GM18951 (cell line): ENCODE measurements around the gene PRKG1.

Source experiments
- POLR2A ChIP-seq: IDR thresholded peaks from 4 replicates; pipeline ENCODE4 v1.6.1; 2011; ENCODE audit warnings: mild to moderate bottlenecking; ENCODE audit not compliant: insufficient read length, insufficient read depth; ENCODE audit errors: extremely low read depth
- in situ Hi-C: fragments of 300-500 bp; cut with MboI; formaldehyde crosslinking; loops from one replicate; pipeline ENCODE4 v1.12.0; 2022; ENCODE audit warnings: low sequenced_read_pairs, mixed read lengths, inconsistent platforms; ENCODE audit not compliant: unreplicated experiment

PRKG1 gene

DNA sequence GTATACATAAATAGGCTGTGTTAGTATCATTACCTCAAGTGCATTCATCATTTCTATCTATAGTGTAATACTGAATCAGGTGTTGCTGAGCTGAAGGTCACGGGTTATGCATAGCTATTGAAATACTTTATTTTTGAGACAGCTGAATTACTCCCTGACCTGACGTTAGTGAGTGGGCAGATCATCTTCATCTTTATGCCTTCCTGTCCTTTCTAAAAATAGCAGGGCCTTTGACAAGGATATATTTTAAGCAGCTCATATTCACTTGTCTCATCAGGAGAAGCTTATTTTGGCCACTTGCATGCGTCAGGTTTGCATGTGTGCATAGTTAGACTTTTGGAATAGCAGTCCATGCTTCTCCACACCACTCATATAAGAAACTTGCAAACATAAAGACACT, 1176.2 kb downstream of the PRKG1 start:
- in situ Hi-C loops: no loop called here
- no peak for TF ChIP-seq POLR2A

DNA sequence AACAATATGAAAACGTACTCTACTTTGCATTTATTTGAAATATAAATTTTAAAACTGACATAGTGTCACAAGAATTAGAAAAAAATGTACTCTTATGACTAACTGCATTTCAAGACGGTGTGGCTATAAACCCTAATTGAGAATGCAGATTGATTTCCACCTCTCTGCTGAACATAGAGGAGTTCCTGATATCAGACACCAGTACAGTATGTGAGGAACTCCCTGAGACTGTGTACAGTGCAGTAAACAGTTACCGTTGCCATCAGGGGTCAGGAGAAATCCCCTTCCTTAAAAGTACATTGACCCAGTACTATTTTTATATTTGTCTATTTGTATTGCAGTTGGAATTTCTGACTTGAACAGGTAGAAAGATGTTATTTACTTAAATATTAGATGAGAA, 1178.0 kb downstream of the PRKG1 start:
- in situ Hi-C loops: no loop called here
- TF ChIP-seq POLR2A: no peak

DNA sequence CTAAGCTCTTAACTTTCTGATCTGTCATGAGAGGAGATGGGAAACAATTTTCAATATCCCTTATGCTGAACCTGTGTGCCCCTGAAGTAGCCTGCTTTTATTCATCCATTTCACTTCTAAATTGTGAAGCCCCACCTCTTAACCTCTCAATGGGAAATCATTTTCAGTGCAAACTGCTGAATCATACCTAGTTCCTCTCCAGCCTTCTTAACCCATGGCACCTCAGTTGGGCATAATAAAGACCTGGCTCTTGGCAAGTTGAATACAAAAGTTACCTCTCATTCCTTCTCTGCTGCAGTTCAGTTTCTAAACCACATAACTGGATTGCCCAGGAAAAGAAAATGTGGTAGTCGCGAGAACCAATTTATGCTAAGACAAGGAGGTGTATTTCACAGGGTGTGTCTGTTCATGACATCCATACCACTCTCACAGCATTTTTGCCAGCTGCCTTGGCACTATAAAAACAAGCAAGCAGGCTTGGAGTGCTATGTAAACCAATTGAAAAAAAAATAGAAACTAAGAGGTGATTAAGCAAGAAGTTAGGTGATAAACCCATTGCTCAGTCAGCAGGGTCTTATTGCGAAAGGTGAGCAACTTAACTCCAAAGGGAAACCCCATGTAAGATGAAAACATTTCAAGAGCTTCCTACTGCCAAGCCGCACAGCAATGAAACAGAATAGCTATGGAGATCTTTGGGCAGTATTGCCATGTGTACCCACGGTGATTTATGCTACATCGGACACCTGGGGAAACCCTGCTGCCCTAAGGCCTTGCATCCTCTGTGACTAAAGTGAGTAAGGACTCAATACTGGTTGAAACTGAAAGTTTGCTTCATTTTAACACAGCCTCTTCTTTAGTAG, 1182.8 kb downstream of the PRKG1 start:
- in situ Hi-C loops: no loop called here

DNA sequence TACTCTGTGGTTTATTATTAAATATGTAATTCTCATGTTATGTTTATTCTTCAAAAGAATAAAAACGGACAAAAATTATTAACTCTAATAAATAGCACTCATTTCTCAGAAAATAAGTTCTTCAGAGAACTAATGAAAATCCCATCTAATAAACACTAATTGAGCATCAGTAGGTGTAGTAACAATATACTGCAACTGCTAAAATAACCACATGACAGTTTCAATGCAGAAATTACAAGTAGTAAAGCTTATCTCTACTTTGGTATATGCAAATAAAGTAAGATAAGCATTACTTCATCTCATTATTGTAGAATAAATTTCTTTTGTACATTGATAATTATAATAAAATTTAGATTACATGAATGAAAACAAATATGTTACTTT, 1183.4 kb downstream of the PRKG1 start:
- TF ChIP-seq POLR2A: no peak
- in situ Hi-C loops: no loop called here

More for the DNA sequence above, 1182.8 kb downstream of the PRKG1 start:
- no peak for TF ChIP-seq POLR2A

DNA sequence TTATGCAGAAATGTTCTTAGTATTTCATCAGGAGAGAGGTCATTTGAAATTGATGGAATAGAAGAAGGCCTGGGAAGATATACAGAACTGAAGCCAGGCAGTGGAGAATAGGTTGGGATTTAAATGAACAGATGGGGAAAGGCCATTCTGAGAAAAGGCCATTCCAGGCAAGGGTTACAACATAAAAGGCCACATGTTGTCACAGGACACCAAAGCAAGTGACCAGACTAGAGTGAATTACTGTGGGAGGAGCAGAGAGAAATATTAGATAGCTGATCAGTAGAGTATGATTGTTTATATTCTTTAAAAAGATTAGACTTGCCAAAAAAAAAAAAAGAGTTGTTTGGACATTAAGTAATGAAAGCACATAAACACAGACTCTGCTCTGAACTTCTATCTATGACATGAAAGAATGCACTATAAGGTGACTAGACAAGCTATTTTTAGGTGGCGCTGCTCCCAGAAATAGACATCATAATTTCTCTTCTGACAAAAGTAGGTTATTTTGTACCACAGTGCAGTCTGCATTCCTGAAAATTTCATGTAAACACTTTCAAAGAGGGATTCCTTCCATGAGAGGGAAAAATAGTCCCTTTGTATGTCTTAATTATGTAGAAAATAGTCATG, 1184.6 kb downstream of the PRKG1 start:
- TF ChIP-seq POLR2A: no peak
- in situ Hi-C loops: no loop called here

DNA sequence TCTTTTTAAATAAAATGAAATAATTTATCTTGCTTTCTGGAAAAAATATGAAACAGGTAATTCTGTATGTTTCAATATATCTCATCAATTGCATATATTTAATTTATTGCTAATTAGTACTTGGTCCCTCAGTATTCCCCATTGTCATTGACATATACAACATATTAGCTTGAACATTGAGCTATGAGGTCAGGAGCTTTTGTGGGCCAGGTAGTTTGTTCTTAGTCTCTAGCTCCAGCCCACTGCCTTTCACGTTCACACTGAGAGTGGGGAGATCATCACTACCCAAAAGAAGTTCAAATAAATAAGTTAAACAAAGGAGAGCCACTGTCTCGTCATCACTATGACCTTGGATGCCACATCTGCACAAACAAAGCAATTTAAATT, 1185.1 kb downstream of the PRKG1 start:
- TF ChIP-seq POLR2A: no peak
- in situ Hi-C loops: no loop called here

DNA sequence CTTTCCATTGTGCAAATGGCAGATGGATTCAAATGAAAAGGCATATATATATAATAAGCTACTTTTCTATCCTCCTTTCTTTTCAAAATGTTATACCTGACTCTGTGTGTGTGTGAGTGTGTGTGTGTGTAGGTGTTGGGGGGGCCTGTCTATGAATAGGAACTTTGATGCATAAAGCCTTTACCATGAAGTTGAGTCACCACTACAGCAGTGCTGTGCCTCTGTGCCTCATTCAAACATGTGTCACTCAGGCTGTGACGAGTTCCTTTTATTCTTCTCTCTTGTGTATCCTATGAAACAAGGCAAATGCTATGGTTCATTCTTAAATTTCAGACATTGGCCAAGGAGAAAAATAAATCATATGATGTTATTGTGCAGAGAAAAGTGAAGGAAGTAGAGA, 1187.1 kb downstream of the PRKG1 start:
- no peak for TF ChIP-seq POLR2A
- in situ Hi-C loops: no loop called here

DNA sequence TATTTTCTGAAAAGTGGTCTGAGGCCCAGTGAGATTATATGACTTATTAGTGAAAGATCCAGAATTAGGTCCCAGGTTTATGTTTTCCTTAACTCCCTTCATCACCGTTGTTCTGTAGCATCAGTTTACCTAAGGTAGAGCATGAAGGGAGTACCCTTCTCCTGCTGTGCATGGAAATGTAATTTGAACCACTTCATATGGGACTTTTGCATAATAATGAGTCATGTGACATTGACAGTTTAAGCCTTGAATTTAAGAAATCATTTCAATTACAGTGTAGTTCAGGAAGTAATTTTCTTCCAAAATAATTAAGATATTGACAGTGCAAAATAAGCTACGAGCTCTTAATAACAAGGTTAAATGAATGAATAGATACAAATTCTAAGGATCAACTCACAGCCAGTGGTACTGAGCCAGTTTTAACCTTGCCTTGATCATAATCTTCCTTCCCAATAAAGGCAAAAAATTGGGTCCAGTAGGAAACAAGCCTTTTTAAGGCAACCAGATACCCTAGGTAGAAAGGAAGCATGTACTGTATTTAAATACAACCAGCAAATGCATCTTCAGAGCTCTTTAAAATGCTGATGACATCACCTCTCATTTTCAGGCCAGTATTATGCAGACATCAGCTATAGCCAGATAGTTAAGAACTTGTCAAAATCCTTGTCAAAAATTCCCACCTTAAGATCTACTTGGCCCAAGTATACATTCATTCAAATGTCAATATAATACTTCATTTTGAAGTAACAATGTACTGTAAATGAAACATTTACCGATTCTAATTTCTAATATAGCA, 1191.0 kb downstream of the PRKG1 start:
- TF ChIP-seq POLR2A: no peak
- in situ Hi-C loops: no loop called here

DNA sequence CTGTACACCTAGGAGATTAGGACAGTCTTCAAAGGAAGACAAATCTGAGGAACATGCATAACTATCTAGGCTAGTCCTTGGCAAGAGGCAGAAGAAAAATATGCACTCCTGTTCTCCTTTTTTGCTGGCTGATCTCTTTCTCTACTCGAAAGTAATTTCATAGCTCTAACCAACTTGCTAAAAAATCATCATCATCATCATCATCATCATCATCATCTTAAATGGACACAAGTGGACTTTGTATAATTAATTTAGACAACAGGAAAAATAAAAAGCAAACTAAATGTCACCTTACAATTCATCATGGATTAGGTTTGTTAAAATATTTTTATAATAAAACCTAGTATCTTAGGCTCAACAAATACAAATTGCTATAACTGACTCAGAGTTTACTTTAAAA, 1192.6 kb downstream of the PRKG1 start:
- in situ Hi-C loops: no loop called here
- TF ChIP-seq POLR2A: no peak

DNA sequence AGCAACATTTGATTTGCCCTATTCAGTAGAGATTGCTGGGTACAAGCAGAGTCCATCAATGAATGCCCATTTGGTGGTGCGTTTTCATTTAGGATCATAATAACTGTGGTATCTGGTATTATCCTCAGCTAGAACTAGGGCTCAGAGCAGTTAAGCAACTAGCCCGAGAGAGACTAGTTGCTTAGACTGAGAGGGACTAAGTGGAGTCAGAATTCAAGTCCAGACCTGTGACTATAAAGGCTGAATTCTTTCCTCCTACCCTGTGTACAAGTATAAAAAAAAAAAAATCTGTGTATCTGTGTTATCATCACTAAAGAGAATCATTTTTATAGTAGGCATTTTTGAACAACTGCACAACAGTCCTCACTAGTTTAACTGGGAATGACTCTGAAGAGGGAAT, 1194.5 kb downstream of the PRKG1 start:
- in situ Hi-C loops: no loop called here
- no peak for TF ChIP-seq POLR2A

DNA sequence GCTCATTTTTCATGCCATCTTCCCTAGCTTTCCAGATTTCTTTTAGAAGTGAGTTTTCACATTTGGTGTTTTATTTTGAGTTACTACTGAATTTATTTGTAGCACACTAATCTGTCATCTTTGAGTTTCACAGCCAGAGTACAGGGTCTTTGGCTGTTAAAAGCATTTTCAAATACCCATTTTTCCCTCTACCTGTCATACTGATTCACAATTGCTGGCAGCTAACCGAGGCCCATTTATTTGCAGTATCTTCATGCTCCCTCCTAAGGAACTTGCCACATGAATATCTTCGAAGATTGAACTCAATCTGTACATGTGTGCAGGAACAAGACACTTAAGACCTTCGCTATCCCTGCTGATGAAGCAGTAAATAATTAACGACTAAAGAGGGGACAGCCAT, 1194.9 kb downstream of the PRKG1 start:
- TF ChIP-seq POLR2A: no peak
- in situ Hi-C loops: no loop called here

DNA sequence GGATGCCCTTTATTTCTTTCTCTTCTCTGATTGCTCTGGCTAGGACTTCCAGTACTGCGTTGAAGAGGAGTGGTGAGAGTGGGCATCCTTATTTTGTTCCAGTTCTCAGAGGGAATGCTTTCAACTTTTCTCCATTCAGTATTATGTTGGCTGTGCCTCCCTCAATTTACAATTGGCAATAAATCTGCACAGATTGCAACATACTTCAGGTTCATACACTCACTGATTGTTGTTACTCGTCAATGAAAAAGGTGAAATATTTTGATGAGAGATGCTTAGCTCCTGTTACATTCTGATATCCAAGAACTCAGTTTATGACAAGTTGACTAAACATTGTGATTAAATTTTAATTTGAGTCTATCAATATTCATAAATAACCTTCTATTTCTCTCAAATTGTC, 1201.9 kb downstream of the PRKG1 start:
- no peak for TF ChIP-seq POLR2A
- in situ Hi-C loops: no loop called here

DNA sequence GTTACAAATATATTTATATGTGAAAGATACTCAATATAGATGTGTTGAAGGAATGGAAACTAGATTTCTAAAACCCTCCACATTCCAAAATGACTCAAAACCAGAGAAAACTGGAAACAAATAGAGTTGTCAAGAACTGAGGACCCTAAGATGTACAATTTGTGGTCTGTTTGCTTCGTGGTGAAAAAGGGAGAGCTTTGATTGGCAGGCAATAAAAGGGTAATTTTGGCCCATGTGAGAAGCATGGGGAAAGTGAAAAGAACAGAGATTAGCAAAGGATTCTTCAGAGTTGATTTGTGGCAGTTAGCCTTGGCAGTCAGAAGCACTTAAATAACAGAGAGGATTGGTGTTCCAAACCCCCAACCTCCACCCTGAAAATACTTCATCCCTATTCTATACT, 1202.7 kb downstream of the PRKG1 start:
- in situ Hi-C loops: no loop called here
- no peak for TF ChIP-seq POLR2A

DNA sequence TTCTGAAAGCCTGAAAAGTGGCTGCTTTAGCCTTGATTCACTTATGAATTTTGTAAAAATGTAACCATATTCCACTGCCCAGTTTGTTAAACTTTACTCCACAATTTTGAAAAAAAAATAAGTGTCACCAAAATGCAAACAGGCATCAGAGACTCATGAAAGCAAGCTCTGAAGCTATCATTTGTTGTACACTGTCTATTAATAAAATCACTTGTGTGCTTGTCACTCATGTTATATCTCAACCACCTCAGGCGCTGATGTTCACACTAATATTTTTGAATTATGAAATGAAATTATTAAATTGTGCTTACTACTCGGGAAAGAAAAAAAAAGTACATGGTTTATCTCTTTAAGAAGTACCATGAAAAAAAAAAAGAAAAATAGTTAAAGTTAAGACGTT, 1205.3 kb downstream of the PRKG1 start:
- in situ Hi-C loops: no loop called here
- no peak for TF ChIP-seq POLR2A

DNA sequence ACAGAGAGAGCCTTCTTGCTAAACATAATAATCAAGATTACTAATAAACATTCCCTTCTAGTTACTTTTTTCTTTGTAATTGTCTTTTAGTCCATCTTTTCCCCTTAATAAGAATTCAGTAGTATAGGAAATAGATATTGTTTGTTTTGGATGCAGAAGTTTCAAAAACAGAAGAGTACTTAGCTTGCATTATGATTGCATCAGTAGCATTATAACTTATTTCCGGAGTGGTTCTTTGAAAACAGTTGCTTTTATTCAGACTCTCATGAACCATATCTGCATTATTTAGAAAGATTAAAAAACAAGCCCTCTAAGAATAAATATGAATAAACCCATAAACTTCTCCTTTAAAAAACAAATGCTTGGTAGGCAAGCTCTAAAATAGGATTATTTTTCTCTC, 1205.8 kb downstream of the PRKG1 start:
- in situ Hi-C loops: no loop called here
- no peak for TF ChIP-seq POLR2A
